Immature natural killer cell (primary cell): ENCODE results near the gene SHROOM1. TPM values are rescaled to one million over a fixed set of nuclear protein-coding genes. Genes with fewer than 3 reads are reported as not detected.

Experiments used
- DNase-seq, 3 donors: peaks; one replicate each; pipeline ENCODE4 v3.0.0; 2022; ENCODE audit warnings: mixed read lengths in 1 of 3
- H3K27ac Mint-ChIP-seq, 6 donors: one replicate each; pipeline ENCODE4 v1.8.0; 2020; ENCODE audit warnings: mixed read lengths in 6 of 6, mild to moderate bottlenecking in 5 of 6, inconsistent platforms in 4 of 6, moderate library complexity in 3 of 6
- H3K27me3 Mint-ChIP-seq, 3 donors: one replicate each; pipeline ENCODE4 v1.8.0; 2020 to 2021; ENCODE audit warnings: low read depth in 3 of 3, mild to moderate bottlenecking in 3 of 3, mixed read lengths in 3 of 3, moderate library complexity in 3 of 3, inconsistent platforms in 1 of 3
- H3K36me3 Mint-ChIP-seq, 3 donors: one replicate each; pipeline ENCODE4 v1.8.0; 2020; ENCODE audit warnings: mixed read lengths in 3 of 3, inconsistent platforms in 2 of 3, mild to moderate bottlenecking in 2 of 3
- H3K4me1 Mint-ChIP-seq, 2 donors: one replicate each; pipeline ENCODE4 v1.8.0; 2020; ENCODE audit warnings: inconsistent platforms in 2 of 2, mild to moderate bottlenecking in 2 of 2, mixed read lengths in 2 of 2, moderate library complexity in 1 of 2
- H3K4me3 Mint-ChIP-seq, 5 donors: one replicate each; pipeline ENCODE4 v1.8.0; 2020; ENCODE audit warnings: mild to moderate bottlenecking in 5 of 5, mixed read lengths in 5 of 5, inconsistent platforms in 3 of 5, moderate library complexity in 3 of 5
- H3K9me3 Mint-ChIP-seq, 6 donors: one replicate each; pipeline ENCODE4 v1.8.0; 2020; ENCODE audit warnings: mild to moderate bottlenecking in 6 of 6, mixed read lengths in 6 of 6, inconsistent platforms in 4 of 6, moderate library complexity in 3 of 6
- polyA plus RNA-seq, 3 donors: library from polyadenylated mRNA; unstranded; fragments of 300-500 nt; fragmentation: Illumina TruSeq; gene quantifications; one replicate each; pipeline ENCODE4 v1.2.3, GENCODE V29; 2021

Gene SHROOM1
- polyA plus RNA-seq = 1 to 10 TPM in 1 of 3 donors, not detected in 2; 1.4 TPM

GRCh38 chr5:132830436-132831094 is at the start of gene SHROOM1:
Gene SHROOM1 (minus strand): TSS chr5:132830647. CDS start chr5:132826140, 4,507 bp downstream.
- H3K4me1 Mint-ChIP-seq = peaks cover 8 to 11% of the 10 kb centered on the region in 2 donors
- peak; percentile 15 to 34 (median 17) for DNase-seq
- H3K27ac Mint-ChIP-seq = peak within 1 kb of the TSS in 3 of 6 donors; percentile 20 to 91 (median 62)
- H3K4me3 Mint-ChIP-seq = peak within 1 kb of the TSS; percentile 87 to 93 (median 90)
- H3K9me3 Mint-ChIP-seq = no peaks in the 10 kb centered on the region
- peaks cover 5 to 10% (median 8%) of the 10 kb centered on the region in 3 donors for H3K27me3 Mint-ChIP-seq
- peaks cover 0 to 3% (median 0%) of the 10 kb centered on the region in 3 donors for H3K36me3 Mint-ChIP-seq

- no peaks in the 10 kb centered on the region for H3K9me3 Mint-ChIP-seq
- no peaks in the 10 kb centered on the region for H3K4me1 Mint-ChIP-seq
- no peak overlapping the region for H3K27ac Mint-ChIP-seq
- no peak overlapping the region for H3K4me3 Mint-ChIP-seq
- DNase-seq = no peak
- H3K27me3 Mint-ChIP-seq = no peaks in the 10 kb centered on the region
- H3K36me3 Mint-ChIP-seq = peaks cover 4 to 25% (median 9%) of the 10 kb centered on the region in 3 donors
Measured at GRCh38 chr5:132877938-132878337, 47.5 kb upstream of the SHROOM1 start.

- no peaks in the 10 kb centered on the region for H3K9me3 Mint-ChIP-seq
- no peak overlapping the region for H3K27ac Mint-ChIP-seq
- DNase-seq = no peak
- peaks cover 0 to 1% (median 0%) of the 10 kb centered on the region in 3 donors for H3K27me3 Mint-ChIP-seq
- no peaks in the 10 kb centered on the region for H3K4me1 Mint-ChIP-seq
- H3K36me3 Mint-ChIP-seq = peaks cover 0 to 22% (median 13%) of the 10 kb centered on the region in 3 donors
- no peak overlapping the region for H3K4me3 Mint-ChIP-seq
Measured at GRCh38 chr5:132877466-132877865, 47.0 kb upstream of the SHROOM1 start.

DNA sequence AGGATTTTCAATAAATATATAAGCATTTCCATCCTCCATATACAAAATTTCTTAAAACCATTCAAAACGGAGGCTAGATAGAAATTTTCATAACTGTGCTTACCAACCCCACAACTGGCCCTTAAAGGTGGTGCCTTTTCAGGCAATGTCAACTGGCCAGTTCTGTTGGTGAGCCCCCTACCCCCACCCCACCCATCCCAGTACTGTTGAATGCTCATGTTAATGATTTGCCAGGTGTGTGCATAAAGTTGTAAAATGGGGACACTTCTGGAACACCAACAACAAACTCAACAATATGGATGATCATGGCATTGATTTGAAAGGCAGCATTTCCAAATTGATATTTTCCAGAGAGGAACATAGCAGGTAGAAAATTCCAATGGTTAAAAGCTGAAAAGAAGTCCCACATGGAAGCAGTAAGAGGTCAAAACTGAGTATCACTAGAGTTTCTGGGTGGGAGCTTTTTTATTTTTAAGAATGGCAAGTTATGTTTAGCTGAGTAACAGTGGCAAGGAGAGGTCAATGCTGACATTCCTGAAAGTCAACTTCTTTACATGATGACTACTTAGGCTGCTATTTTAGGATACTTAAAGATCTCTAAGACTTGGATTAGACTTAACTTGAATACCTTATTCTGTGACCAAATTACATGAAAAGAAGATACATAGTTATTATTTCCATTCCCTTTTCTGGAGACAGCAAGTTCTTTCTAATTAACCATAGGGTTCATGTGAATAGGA is 45.7 kb upstream of the SHROOM1 start:
- Mint-ChIP-seq H3K27ac (no peak overlapping the region), H3K9me3 (no peaks in the 10 kb centered on the region), H3K27me3 (peaks cover 0 to 1% (median 0%) of the 10 kb centered on the region in 3 donors), H3K4me3 (no peak overlapping the region), H3K36me3 (peaks cover 0 to 21% (median 11%) of the 10 kb centered on the region in 3 donors), H3K4me1 (no peaks in the 10 kb centered on the region)
- no peak for DNase-seq

DNA sequence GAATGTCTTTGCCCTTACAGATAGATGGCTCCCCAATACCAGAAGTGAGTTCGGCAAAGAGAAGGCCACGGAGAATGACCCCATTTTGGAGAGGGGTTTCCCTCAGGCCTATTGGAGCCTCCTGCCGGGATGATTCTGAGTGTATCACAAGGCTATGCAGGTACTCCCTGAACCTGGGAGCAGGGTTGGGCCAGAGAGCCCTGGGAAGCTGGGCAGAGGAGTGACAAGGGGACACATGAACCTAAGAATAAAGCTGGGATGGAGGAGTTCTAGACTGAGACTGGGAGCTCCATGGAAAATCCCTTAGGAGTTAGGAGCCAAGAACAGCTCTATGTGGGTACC is 43.5 kb upstream of the SHROOM1 start:
- Mint-ChIP-seq H3K36me3 (peaks cover 0 to 7% (median 7%) of the 10 kb centered on the region in 3 donors), H3K4me3 (no peak overlapping the region), H3K27me3 (peaks cover 1 to 4% (median 3%) of the 10 kb centered on the region in 3 donors), H3K9me3 (no peaks in the 10 kb centered on the region), H3K4me1 (peaks cover 0 to 1% of the 10 kb centered on the region in 2 donors), H3K27ac (peak overlapping the region in 2 of 6 donors; percentile 20 to 22)
- no peak for DNase-seq

DNA sequence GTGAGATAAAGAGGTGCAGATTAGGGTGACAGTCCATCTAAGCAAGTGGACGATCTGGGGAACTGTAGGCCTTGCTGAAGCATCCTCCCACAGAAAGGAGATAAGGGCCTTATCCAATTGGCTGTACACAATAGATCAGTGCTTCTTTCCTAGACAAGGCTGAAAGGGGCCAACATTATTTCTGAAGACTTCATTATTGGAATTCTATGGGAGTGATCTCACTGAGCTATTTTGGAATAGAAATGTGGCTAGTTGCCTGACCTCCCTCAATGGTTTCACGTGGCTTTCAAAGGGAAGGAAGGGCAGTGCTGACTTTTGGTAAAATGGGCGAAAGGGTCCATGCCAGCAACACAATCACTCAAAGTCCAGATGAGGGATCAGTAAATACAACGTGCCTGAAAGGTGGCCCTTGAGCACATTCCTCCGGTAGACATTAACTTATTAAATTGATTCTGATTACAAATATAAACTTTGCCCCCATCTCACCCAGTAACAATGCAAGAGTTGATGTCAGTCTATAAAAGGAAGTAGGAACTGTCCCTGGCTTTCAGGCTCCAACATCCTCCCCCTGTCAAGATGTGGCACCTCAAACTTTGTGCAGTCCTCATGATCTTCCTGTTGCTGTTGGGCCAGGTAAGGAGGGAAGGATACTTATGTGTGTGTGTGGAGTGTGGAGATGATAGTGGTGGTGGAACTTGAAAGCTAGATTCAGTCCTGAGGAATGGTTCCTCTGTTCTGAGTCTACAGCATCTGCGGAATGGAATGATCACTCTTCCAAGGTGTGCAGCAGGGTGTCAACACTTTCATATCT is 42.9 kb upstream of the SHROOM1 start, which contains the start of gene LEAP2:
LEAP2 (plus strand) TSS at position 550 of the 811 bp plus-strand sequence; CDS start at position 577, 27 bp downstream.
- Mint-ChIP-seq H3K4me3 (no peak within 1 kb of the TSS), H3K36me3 (peaks cover 0 to 6% (median 3%) of the 10 kb centered on the region in 3 donors), H3K27me3 (peaks cover 1 to 4% (median 3%) of the 10 kb centered on the region in 3 donors)

GRCh38 chr5:132872788-132873118 is 42.3 kb upstream of the SHROOM1 start:
- Mint-ChIP-seq H3K4me1 (peaks cover 0 to 11% of the 10 kb centered on the region in 2 donors), H3K9me3 (no peaks in the 10 kb centered on the region), H3K27me3 (peaks cover 1 to 4% (median 3%) of the 10 kb centered on the region in 3 donors), H3K4me3 (no peak overlapping the region), H3K36me3 (peaks cover 0 to 4% (median 0%) of the 10 kb centered on the region in 3 donors), H3K27ac (peak overlapping the region in 1 of 6 donors; percentile 84)
- DNase-seq = no peak

More for the DNA sequence above, 42.9 kb upstream of the SHROOM1 start, which contains the start of gene LEAP2:
- H3K9me3 Mint-ChIP-seq = no peaks in the 10 kb centered on the region
- H3K4me1 Mint-ChIP-seq = peaks cover 0 to 7% of the 10 kb centered on the region in 2 donors
- H3K27ac Mint-ChIP-seq = peak within 1 kb of the TSS in 4 of 6 donors; percentile 20 to 84 (median 27)
- DNase-seq = no peak

DNA sequence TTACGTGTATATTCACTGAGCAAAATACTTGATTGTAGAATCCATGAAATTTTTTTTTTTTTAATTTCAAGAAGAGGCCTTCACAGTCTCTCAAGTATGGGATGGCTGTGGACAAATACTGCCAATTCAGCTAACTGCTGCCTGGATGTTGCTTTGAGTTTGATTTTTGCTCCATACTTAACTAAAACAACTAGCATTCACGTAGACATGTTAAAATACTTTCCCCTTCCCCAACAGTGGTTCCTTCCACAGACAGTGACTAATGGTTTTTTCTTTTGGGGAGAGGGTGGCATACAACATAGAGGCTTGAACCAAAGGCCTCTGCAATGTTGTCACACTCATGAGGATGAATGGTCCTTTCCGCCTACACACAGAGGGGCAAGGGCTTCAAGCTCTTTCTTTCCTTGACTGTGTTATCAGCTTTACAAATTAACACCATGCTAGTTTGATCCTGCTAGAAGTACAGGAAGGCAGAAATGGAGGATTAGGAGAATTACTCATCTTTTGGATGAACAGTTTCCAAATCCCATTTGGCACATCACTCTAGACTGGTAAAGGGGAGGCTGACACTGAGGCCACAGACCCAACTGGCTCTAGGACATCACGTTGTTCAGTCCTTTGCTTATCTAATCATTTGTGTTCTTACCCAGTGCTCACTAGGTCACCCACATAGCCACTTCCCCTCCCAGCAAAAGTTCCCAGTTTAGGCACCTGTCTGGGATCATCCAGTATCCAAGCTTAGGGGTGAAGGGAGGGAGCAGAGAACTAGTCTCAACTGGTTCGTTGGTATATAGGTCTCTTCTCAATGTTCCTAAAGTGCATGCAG is 41.2 kb upstream of the SHROOM1 start:
- peak overlapping the region in 2 of 6 donors; percentile 22 to 55 for H3K27ac Mint-ChIP-seq
- H3K9me3 Mint-ChIP-seq = no peaks in the 10 kb centered on the region

DNA sequence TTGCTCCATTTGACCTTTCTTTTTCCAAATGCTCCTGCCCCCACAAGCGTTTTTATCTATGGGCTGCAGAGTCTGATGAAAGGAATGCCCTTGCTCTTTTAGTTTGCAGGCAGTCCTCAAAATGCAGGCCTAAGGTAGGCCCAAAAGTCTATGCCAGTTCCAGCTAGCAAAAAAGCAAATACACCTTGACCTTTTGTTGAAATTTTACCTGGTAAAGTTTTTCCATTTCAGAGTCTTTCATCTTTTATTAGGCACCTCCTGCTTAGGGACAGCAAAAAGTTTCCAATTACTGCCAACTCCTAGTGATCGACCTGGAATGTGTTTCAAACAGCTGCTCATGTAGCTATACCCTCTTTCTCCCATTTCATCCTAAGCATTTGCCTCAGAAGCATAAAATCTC is 40.4 kb upstream of the SHROOM1 start:
- Mint-ChIP-seq H3K27ac (peak overlapping the region in 3 of 6 donors; percentile 11 to 45 (median 15)), H3K36me3 (peaks cover 0 to 4% (median 0%) of the 10 kb centered on the region in 3 donors), H3K4me1 (peaks cover 16 to 29% of the 10 kb centered on the region in 2 donors), H3K9me3 (no peaks in the 10 kb centered on the region), H3K4me3 (no peak overlapping the region), H3K27me3 (peaks cover 4 to 13% (median 11%) of the 10 kb centered on the region in 3 donors)
- no peak for DNase-seq

More for the DNA sequence above, 41.2 kb upstream of the SHROOM1 start:
- peaks cover 1 to 7% (median 4%) of the 10 kb centered on the region in 3 donors for H3K27me3 Mint-ChIP-seq
- H3K4me3 Mint-ChIP-seq = no peak overlapping the region
- H3K4me1 Mint-ChIP-seq = peaks cover 9 to 20% of the 10 kb centered on the region in 2 donors
- peaks cover 0 to 4% (median 0%) of the 10 kb centered on the region in 3 donors for H3K36me3 Mint-ChIP-seq
- no peak for DNase-seq

DNA sequence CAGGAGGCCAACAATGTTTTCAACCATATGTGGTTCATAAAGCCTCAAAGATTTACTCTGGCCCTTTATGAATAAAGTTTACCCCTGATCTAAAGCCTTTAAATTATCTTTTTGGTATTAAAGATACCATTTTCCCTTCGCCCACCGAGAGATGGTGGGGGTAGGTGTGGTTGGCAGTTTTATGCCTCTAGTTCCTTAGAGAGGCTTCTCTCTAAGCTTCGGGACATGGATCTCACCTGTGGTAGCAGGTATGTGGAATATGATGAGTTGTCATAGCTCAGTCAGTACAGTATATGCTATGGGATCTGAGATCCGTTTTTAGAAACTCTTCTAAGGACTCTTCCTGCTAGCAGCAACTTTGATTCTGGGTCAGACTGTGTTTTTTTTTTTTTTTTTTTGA is 38.3 kb upstream of the SHROOM1 start:
- H3K27me3 Mint-ChIP-seq = peaks cover 4 to 15% (median 13%) of the 10 kb centered on the region in 3 donors
- H3K27ac Mint-ChIP-seq = peak overlapping the region; percentile 53 to 100 (median 99)
- no peaks in the 10 kb centered on the region for H3K9me3 Mint-ChIP-seq
- DNase-seq = no peak
- peaks cover 23 to 36% of the 10 kb centered on the region in 2 donors for H3K4me1 Mint-ChIP-seq
- peak overlapping the region in 4 of 5 donors; percentile 18 to 100 (median 47) for H3K4me3 Mint-ChIP-seq
- peaks cover 0 to 4% (median 0%) of the 10 kb centered on the region in 3 donors for H3K36me3 Mint-ChIP-seq

- H3K36me3 Mint-ChIP-seq = no peaks in the 10 kb centered on the region
- H3K27ac Mint-ChIP-seq = peak overlapping the region; percentile 99 to 100 (median 100)
- peaks cover 23 to 36% of the 10 kb centered on the region in 2 donors for H3K4me1 Mint-ChIP-seq
Measured at GRCh38 chr5:132867046-132867451, 36.6 kb upstream of the SHROOM1 start.

GRCh38 chr5:132866342-132867045 is 36.0 kb upstream of the SHROOM1 start, which contains the start of the genes GDF9 and UQCRQ:
Gene GDF9 (minus strand): TSS chr5:132866469. CDS start chr5:132864533, 1,936 bp downstream.
Gene UQCRQ (plus strand): TSS chr5:132866642. CDS start chr5:132866882, 240 bp downstream.
- Mint-ChIP-seq H3K4me1 (peaks cover 23 to 36% of the 10 kb centered on the region in 2 donors), H3K27ac (peak within 1 kb of the TSS; percentile 99 to 100 (median 100)), H3K36me3 (no peaks in the 10 kb centered on the region), H3K9me3 (no peaks in the 10 kb centered on the region), H3K27me3 (peaks cover 3 to 15% (median 13%) of the 10 kb centered on the region in 3 donors), H3K4me3 (peak within 1 kb of the TSS; percentile 98 to 100 (median 99))
- peak; percentile 96 to 97 (median 97) for DNase-seq

More at GRCh38 chr5:132867046-132867451, 36.6 kb upstream of the SHROOM1 start:
- H3K27me3 Mint-ChIP-seq = peaks cover 3 to 15% (median 13%) of the 10 kb centered on the region in 3 donors
- H3K4me3 Mint-ChIP-seq = peak overlapping the region; percentile 98 to 100 (median 99)
- H3K9me3 Mint-ChIP-seq = no peaks in the 10 kb centered on the region
- no peak for DNase-seq
